Cardiac fibroblast (primary cell): ENCODE data around the gene MDM4.

Source experiments
- DNase-seq, 2 donors: peaks; one replicate each; pipeline versions ENCODE4 v3.0.0 to v3.0.0-alpha.2; 2010; ENCODE audit warnings: low read depth in 2 of 2
- H3K4me3 ChIP-seq, 2 donors: replicated peaks in 1 of 2; 1 replicate in 1 of 2; 2 replicates in 1 of 2; pipeline ENCODE4 v1.5.1; 2011; ENCODE audit warnings: low read depth in 2 of 2, low read length in 2 of 2, mild to moderate bottlenecking in 2 of 2, moderate library complexity in 1 of 2
- TF ChIP-seq, protein P1 (sequence below): IDR thresholded peaks from one replicate; pipeline ENCODE4 v1.5.1; 2011; ENCODE audit warnings: low read depth, mild to moderate bottlenecking, low read length, inconsistent platforms

The MDM4 gene

GRCh38 chr1:204600203-204600602 is 84.0 kb downstream of the MDM4 start:
- TF ChIP-seq, protein P1, sequence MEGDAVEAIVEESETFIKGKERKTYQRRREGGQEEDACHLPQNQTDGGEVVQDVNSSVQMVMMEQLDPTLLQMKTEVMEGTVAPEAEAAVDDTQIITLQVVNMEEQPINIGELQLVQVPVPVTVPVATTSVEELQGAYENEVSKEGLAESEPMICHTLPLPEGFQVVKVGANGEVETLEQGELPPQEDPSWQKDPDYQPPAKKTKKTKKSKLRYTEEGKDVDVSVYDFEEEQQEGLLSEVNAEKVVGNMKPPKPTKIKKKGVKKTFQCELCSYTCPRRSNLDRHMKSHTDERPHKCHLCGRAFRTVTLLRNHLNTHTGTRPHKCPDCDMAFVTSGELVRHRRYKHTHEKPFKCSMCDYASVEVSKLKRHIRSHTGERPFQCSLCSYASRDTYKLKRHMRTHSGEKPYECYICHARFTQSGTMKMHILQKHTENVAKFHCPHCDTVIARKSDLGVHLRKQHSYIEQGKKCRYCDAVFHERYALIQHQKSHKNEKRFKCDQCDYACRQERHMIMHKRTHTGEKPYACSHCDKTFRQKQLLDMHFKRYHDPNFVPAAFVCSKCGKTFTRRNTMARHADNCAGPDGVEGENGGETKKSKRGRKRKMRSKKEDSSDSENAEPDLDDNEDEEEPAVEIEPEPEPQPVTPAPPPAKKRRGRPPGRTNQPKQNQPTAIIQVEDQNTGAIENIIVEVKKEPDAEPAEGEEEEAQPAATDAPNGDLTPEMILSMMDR: no peak
- DNase-seq: no peak
- H3K4me3 ChIP-seq: no peak overlapping the region

DNA sequence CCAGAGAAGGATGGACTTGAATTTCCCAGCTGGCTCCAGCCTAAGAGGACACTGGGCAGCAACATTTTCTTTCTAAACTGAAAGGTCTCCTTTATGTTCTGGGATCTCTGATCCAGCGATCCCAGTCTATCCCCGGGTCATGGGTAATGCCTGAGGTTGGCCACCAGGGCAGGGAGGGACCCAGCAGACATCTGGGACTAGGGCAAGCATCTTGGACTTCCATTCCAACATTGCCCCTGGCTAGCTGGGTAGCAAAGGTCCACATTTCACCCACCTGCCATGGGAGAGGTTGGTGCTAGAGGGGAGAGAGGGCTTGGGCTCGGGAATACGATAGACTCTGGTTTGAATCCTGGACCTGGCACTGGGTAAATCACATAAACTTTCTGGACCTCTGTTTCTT is 84.8 kb downstream of the MDM4 start:
- no peak for DNase-seq
- TF ChIP-seq, protein P1: peak; percentile 11
- H3K4me3 ChIP-seq: no peak overlapping the region

DNA sequence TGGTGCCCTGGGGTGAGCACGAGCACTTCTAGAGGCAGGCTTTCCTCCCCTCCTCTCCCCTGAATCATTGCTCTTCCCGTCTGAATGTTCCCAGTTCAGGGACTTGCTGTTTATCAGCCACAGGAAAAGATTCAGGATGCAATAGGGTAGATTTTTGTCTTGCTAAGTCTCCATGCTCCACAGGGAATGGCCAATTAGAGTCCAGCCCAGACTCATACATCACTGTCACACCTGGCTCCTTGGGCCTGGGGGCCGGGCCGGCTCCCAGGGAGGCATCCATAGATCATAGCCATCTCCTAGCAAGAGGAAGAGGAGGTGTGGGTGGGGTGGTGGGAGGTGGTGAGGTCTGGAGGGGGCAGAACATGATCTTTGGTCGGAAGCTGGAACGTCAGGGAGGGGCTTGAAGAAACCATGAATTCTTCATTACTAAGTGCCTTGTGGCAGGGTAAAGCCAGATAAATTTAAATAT is 85.9 kb downstream of the MDM4 start:
- no peak for DNase-seq
- TF ChIP-seq, protein P1: no peak
- no peak overlapping the region for H3K4me3 ChIP-seq

DNA sequence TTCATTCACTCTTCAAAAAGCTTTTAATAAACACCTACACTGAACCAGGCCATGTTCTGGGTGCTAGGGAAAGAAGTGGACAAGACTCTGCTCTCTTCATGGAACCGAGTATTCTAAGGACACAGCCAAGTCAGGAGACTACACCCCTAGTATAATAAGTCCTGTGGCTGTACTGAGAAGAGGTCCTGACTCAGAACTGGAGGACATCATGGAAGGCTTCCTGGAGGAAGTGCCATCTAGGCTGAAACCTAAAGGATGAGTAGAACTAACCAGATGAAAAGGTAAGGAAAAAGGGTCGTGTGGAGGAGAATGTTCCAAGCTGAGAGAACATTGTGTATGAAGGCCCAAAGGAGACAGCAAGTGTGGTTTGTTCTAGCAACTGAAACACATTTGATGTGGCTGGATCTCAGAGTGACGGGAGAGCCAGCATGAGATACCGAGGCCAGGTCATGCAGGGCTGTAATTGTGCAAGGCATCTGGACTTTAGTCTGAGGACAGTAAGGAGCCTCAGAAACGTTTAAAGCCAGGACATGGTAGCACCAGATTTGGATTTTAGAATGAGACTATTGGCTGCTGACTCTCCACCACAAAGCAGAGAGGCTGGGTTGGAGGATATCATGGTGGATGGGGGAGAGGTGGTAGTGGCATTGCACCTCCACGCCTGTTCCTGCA is 86.8 kb downstream of the MDM4 start:
- no peak for DNase-seq
- no peak overlapping the region for H3K4me3 ChIP-seq
- TF ChIP-seq, protein P1: no peak

DNA sequence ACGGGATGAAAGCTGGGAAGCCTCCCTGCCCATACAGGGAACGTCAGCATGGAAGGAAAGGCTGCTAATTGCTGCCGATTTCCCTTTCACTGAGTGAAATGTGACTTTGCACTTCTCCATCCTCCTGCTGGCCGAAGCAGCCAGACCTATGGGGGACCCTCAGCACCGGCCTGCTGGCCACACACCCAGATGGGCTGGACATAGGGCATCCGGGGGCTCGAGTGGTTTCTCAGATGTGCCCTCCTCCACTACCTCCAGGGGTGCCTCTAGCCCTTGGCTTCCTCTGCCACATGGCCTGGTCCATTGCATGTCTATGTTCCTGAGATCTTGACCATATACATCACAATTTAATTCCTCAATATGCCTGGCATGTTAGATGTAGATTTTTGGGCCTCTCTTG is 89.6 kb downstream of the MDM4 start:
- no peak overlapping the region for H3K4me3 ChIP-seq
- TF ChIP-seq, protein P1: no peak
- no peak for DNase-seq
